Tibial nerve (tissue), 4 donors: ENCODE results near the gene GRIK5. TPM values are rescaled to one million over a fixed set of nuclear protein-coding genes. Genes with fewer than 3 reads are reported as not detected.

Source experiments
- DNase-seq, 2 donors: peaks; one replicate each; pipeline ENCODE4 v3.0.0-alpha.2; 2019; ENCODE audit warnings: low spot score in 2 of 2
- H3K27ac ChIP-seq, 4 donors: fragments of 200-600 bp; sonication (generic) in 3 of 4; one replicate each; pipeline ENCODE4 v1.5.1; 2017 to 2019; ENCODE audit warnings: mild to moderate bottlenecking in 1 of 4
- H3K27me3 ChIP-seq, 2 donors: fragments of 200-600 bp; sonication (generic) in 1 of 2; one replicate each; pipeline versions ENCODE4 v1.5.1 to v1.6.0; 2017 to 2019
- H3K36me3 ChIP-seq, 3 donors: fragments of 200-600 bp; sonication (generic); one replicate each; pipeline ENCODE4 v1.5.1; 2018 to 2019
- H3K4me1 ChIP-seq, 4 donors: fragments of 200-600 bp; sonication (generic) in 3 of 4; one replicate each; pipeline ENCODE4 v1.5.1; 2017 to 2019
- H3K4me3 ChIP-seq, 4 donors: fragments of 200-600 bp; sonication (generic) in 3 of 4; one replicate each; pipeline ENCODE4 v1.5.1; 2017 to 2019; ENCODE audit warnings: mild to moderate bottlenecking in 1 of 4, moderate library complexity in 1 of 4
- H3K9me3 ChIP-seq, 4 donors: fragments of 200-600 bp; sonication (generic) in 3 of 4; one replicate each; pipeline ENCODE4 v1.5.1; 2017 to 2019
- EP300 ChIP-seq, 2 donors: sonication (generic); formaldehyde crosslinking; IDR thresholded peaks; one replicate each; pipeline ENCODE4 v1.6.1; 2017; ENCODE audit warnings: antibody characterized with exemption in 2 of 2, mild to moderate bottlenecking in 1 of 2
- POLR2A ChIP-seq, 2 donors: fragments of 450-650 bp; IDR thresholded peaks; one replicate each; pipeline ENCODE4 v1.6.1; 2017; ENCODE audit warnings: antibody characterized with exemption in 2 of 2, mild to moderate bottlenecking in 2 of 2, moderate library complexity in 2 of 2
- WGBS, 2 donors: methylation state at CpG; one replicate each; pipeline ENCODE4 v1.1.5; 2018; 5-methylcytosine and 5-hydroxymethylcytosine counted together
- total RNA-seq, 4 donors: library from RNA; depleted of rRNA; stranded (reverse); fragments of >200 nt; gene quantifications; one replicate each; pipeline ENCODE4 v1.1.0, GENCODE V29; 2016
- TF ChIP-seq, protein P1 (sequence below), 5 experiments: fragments of 200-600 bp in 3 of 5; fragments of 450-650 bp in 2 of 5; sonication (generic) in 3 of 5; IDR thresholded peaks; one replicate each; pipeline ENCODE4 v1.5.1; 2016 to 2019; ENCODE audit warnings: antibody characterized with exemption in 5 of 5, mild to moderate bottlenecking in 3 of 5, moderate library complexity in 2 of 5

GRIK5 gene
- total RNA-seq, 4 donors from 2014 or later = 2.4 to 12.0 (median 3.2) TPM

DNA sequence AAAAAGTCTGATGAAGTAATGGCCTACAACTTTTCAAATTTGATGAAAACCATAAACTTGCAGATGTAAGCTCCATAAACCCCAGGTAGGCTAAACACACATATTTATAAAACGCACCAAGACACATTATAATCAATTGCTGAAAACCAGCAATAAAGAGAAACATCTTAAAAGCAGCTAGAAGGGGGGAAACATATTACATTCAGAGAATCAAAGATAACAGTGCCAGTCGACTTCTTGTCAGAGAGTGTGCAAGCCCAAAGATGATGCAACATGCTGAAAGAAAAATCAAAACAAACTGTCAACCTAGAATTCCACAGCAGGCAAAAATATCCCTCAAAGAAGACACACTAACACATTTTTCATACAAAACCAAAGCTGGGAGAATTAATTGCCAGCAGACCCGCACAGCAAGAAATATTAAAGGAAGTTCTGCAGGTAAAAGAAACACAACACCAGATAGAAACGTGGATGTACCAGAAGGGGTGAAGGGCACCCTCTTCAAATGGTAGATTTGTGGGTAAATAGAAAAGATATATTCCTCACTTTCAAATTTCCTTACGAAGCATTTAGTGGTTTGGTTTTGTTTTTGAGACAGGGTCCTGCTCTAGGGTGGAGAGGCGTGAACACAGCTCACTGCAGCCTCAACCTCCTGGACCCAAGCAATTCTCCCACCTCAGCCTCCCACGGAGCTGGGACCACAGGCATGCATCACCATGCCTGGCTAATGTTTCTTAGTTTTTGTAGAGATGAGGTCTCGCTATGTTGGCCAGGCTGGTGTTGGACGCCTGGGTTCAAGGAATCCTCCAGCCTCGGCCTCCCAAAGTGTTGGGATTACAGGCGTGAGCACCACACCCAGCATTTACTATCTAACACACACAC lies 59.5 kb downstream of the GRIK5 start:
- H3K36me3 ChIP-seq = peaks cover 0 to 16% (median 0%) of the 10 kb centered on the region in 3 donors
- TF ChIP-seq, protein P1, sequence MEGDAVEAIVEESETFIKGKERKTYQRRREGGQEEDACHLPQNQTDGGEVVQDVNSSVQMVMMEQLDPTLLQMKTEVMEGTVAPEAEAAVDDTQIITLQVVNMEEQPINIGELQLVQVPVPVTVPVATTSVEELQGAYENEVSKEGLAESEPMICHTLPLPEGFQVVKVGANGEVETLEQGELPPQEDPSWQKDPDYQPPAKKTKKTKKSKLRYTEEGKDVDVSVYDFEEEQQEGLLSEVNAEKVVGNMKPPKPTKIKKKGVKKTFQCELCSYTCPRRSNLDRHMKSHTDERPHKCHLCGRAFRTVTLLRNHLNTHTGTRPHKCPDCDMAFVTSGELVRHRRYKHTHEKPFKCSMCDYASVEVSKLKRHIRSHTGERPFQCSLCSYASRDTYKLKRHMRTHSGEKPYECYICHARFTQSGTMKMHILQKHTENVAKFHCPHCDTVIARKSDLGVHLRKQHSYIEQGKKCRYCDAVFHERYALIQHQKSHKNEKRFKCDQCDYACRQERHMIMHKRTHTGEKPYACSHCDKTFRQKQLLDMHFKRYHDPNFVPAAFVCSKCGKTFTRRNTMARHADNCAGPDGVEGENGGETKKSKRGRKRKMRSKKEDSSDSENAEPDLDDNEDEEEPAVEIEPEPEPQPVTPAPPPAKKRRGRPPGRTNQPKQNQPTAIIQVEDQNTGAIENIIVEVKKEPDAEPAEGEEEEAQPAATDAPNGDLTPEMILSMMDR (IDR thresholded peaks at IDR 0.05) = no peak

DNA sequence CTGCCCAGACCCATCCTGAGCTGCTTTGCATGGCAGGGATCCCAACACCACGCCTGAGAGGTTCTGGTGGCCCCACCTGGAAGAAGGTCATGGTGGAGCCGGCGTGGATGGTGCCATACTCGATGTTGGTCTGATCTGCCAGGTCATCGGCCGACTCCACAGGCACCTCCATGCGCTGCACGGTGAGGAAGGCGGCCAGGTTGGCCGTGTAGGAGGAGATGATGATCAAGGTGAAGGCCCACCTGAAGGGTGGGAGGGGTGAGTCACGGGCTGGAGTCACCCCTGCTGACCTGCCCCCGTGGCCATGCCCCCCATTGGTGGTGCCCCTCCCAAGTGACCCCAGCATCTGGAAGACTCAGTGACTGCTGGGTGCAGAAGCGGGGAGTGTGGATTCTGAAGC lies 63.4 kb downstream of the GRIK5 start:
- H3K9me3 ChIP-seq = no peaks in the 10 kb centered on the region
- H3K27me3 ChIP-seq = peaks cover 0 to 7% of the 10 kb centered on the region in 2 donors
- TF ChIP-seq, protein P1 (IDR thresholded peaks at IDR 0.05) = no peak
- TF ChIP-seq EP300 (IDR thresholded peaks at IDR 0.05) (no peak), POLR2A (IDR thresholded peaks at IDR 0.05) (no peak)

More for the DNA sequence above, 59.5 kb downstream of the GRIK5 start:
- no peak overlapping the region for H3K4me3 ChIP-seq
- no peaks in the 10 kb centered on the region for H3K27me3 ChIP-seq
- WGBS, 2 donors = 83 to 87% methylated on average over 11 of the region's 11 CpGs
- no peaks in the 10 kb centered on the region for H3K9me3 ChIP-seq
- DNase-seq = no peak
- no peaks in the 10 kb centered on the region for H3K4me1 ChIP-seq
- H3K27ac ChIP-seq = no peak overlapping the region

DNA sequence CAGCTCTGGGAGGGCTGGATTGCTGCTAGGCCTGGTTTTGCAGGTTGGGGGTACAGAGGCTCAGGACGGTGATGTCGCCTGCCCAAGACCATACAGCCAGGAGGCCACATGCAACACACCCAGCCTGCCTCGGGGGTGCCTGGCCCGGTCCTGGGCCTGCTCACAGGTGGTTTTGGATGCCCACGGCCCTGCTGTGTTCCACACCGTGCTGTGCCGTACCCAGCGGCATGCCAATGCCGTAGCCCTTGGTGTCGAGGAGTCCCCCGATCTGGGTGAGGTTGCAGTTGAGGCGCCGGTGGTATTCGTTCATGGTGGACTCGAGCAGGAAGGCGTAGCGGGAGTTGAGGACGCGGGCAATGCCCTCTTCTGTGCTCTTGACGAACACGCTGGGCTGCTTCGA lies 64.5 kb downstream of the GRIK5 start:
- Histone ChIP-seq H3K27ac (no peak overlapping the region), H3K9me3 (no peaks in the 10 kb centered on the region), H3K36me3 (peaks cover 0 to 45% (median 0%) of the 10 kb centered on the region in 3 donors), H3K27me3 (peaks cover 0 to 18% of the 10 kb centered on the region in 2 donors), H3K4me1 (no peaks in the 10 kb centered on the region), H3K4me3 (no peak overlapping the region)
- no peak for TF ChIP-seq EP300 (IDR thresholded peaks at IDR 0.05)
- no peak for TF ChIP-seq POLR2A (IDR thresholded peaks at IDR 0.05)
- TF ChIP-seq, protein P1 (IDR thresholded peaks at IDR 0.05) = no peak
- DNase-seq = no peak
- WGBS, 2 donors = 93 to 96% methylated on average over 22 of the region's 22 CpGs

More for the DNA sequence above, 63.4 kb downstream of the GRIK5 start:
- no peak overlapping the region for H3K4me3 ChIP-seq
- no peak for DNase-seq
- 91 to 93% methylated on average over 13 of the region's 13 CpGs for WGBS, 2 donors
- H3K4me1 ChIP-seq = no peaks in the 10 kb centered on the region
- no peak overlapping the region for H3K27ac ChIP-seq
- peaks cover 0 to 35% (median 0%) of the 10 kb centered on the region in 3 donors for H3K36me3 ChIP-seq

DNA sequence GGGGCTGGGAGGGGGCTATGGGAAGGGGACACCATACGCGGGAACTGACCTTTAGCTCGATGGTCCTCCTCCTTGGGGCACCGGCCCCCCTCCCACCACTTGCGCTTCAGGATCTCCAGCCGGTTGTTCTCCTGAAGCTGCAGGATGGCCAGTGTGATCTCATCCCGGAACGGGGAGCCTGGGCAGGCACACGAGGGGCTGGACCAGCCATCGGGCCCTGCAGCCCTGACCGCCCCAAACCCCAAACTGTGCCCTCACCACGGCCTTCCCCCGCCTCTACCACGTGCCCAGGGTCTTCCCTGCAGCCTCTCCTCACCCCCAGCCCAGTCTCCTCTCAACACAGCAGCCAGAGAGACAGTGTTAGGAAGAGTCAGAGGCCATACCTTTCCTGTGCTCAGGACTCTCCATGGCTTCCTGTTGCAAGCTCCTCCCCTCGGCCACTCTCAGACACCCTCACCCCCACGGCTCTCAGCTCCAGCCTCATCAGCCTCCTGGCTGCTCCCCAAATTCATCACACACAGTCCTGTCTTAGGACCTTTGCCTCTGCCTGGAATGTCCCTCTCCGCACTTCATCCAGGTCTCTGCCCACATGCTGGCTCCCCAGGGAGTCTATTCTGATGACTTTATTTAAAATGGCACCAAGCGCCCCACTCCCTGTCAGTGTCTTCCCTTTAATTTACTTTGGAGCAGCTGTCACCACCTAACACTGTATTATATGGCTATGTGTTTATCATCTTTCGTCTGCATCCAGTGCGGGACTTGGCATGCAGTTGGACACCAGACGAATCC lies 66.3 kb downstream of the GRIK5 start:
- Histone ChIP-seq H3K36me3 (peaks cover 0 to 43% (median 0%) of the 10 kb centered on the region in 3 donors), H3K27ac (no peak overlapping the region), H3K9me3 (no peaks in the 10 kb centered on the region), H3K27me3 (peaks cover 0 to 33% of the 10 kb centered on the region in 2 donors), H3K4me1 (peaks cover 0 to 3% (median 0%) of the 10 kb centered on the region in 4 donors), H3K4me3 (no peak overlapping the region)
- no peak for DNase-seq
- WGBS, 2 donors = 78 to 80% methylated on average over 20 to 21 of the region's 21 CpGs
- TF ChIP-seq EP300 (IDR thresholded peaks at IDR 0.05) = no peak
- TF ChIP-seq, protein P1 (IDR thresholded peaks at IDR 0.05) = no peak
- TF ChIP-seq POLR2A (IDR thresholded peaks at IDR 0.05) = no peak

DNA sequence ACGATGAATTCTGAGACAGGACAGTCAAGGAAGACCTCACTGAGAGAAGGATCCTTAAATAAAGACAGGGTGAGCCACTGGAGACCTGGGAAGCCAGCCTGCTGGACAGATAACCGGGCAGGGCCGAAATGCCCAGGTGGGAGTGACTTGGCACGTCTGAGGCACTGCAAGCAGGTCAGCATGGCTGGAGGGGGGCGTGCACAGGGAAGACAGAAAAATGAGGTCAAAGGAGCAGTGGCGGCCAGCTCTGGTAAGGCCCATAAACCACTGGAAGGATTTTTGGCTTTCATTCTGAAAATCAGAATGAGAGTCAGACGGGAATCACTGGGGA lies 70.2 kb downstream of the GRIK5 start:
- Histone ChIP-seq H3K4me3 (no peak overlapping the region), H3K36me3 (peaks cover 0 to 27% (median 2%) of the 10 kb centered on the region in 3 donors), H3K9me3 (no peaks in the 10 kb centered on the region), H3K4me1 (peaks cover 0 to 19% (median 2%) of the 10 kb centered on the region in 4 donors), H3K27me3 (peaks cover 3 to 71% of the 10 kb centered on the region in 2 donors), H3K27ac (no peak overlapping the region)
- 74 to 75% methylated on average over 7 of the region's 7 CpGs for WGBS, 2 donors
- DNase-seq = no peak
- TF ChIP-seq EP300 (IDR thresholded peaks at IDR 0.05) (no peak), POLR2A (IDR thresholded peaks at IDR 0.05) (no peak)
- TF ChIP-seq, protein P1 (IDR thresholded peaks at IDR 0.05) = no peak
